ENCODE measurements around the gene SEC23A.

SEC23A gene

GRCh38 chr14:38982837-38983236, 120.2 kb downstream of the SEC23A start:
- no peaks in the 10 kb centered on the region for H3K27me3 ChIP-seq
- no peaks in the 10 kb centered on the region for H3K36me3 ChIP-seq
- no peak overlapping the region for H3K4me3 ChIP-seq
- H3K9me3 ChIP-seq = no peaks in the 10 kb centered on the region
- intact Hi-C loops (cut with DNase I; ENCODE audit: low total_unique reads) = no loop called here
- no peaks in the 10 kb centered on the region for H3K4me1 ChIP-seq
- H3K27ac ChIP-seq = no peak overlapping the region
- TF ChIP-seq, protein P1, sequence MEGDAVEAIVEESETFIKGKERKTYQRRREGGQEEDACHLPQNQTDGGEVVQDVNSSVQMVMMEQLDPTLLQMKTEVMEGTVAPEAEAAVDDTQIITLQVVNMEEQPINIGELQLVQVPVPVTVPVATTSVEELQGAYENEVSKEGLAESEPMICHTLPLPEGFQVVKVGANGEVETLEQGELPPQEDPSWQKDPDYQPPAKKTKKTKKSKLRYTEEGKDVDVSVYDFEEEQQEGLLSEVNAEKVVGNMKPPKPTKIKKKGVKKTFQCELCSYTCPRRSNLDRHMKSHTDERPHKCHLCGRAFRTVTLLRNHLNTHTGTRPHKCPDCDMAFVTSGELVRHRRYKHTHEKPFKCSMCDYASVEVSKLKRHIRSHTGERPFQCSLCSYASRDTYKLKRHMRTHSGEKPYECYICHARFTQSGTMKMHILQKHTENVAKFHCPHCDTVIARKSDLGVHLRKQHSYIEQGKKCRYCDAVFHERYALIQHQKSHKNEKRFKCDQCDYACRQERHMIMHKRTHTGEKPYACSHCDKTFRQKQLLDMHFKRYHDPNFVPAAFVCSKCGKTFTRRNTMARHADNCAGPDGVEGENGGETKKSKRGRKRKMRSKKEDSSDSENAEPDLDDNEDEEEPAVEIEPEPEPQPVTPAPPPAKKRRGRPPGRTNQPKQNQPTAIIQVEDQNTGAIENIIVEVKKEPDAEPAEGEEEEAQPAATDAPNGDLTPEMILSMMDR (IDR thresholded peaks at IDR 0.05) = no peak
- DNase-seq = no peak

DNA sequence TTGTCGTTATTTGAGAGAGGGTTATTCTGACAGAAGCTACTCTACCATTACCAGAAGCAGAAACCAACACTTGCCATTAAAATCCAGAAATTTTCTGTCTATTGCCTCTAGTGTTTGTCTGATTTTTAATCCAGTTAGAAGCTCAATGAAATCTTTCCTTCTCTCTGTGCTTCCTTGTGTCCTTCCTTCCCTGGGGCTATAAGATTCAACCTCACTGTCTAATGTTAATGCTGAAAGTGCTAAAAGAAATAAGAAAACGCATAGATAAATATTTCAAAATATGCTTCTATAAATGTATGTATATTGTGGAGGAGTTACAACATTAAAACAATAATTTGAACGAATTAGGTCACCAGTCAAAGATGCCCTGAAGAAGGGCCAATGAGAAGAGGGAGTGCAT, 120.8 kb downstream of the SEC23A start:
- intact Hi-C loops (cut with DNase I; ENCODE audit: low total_unique reads) = no loop called here
- Histone ChIP-seq H3K27me3 (no peaks in the 10 kb centered on the region), H3K36me3 (no peaks in the 10 kb centered on the region), H3K4me1 (no peaks in the 10 kb centered on the region), H3K9me3 (no peaks in the 10 kb centered on the region), H3K4me3 (no peak overlapping the region), H3K27ac (no peak overlapping the region)
- DNase-seq = no peak
- TF ChIP-seq, protein P1 (IDR thresholded peaks at IDR 0.05) = no peak
